ENCODE data around the gene AMER3. TPM values are rescaled to one million over a fixed set of nuclear protein-coding genes. Genes with fewer than 3 reads are reported as not detected.

AMER3 gene
- total RNA-seq, 1 experiment from 2014 or later = 0.79 TPM

DNA sequence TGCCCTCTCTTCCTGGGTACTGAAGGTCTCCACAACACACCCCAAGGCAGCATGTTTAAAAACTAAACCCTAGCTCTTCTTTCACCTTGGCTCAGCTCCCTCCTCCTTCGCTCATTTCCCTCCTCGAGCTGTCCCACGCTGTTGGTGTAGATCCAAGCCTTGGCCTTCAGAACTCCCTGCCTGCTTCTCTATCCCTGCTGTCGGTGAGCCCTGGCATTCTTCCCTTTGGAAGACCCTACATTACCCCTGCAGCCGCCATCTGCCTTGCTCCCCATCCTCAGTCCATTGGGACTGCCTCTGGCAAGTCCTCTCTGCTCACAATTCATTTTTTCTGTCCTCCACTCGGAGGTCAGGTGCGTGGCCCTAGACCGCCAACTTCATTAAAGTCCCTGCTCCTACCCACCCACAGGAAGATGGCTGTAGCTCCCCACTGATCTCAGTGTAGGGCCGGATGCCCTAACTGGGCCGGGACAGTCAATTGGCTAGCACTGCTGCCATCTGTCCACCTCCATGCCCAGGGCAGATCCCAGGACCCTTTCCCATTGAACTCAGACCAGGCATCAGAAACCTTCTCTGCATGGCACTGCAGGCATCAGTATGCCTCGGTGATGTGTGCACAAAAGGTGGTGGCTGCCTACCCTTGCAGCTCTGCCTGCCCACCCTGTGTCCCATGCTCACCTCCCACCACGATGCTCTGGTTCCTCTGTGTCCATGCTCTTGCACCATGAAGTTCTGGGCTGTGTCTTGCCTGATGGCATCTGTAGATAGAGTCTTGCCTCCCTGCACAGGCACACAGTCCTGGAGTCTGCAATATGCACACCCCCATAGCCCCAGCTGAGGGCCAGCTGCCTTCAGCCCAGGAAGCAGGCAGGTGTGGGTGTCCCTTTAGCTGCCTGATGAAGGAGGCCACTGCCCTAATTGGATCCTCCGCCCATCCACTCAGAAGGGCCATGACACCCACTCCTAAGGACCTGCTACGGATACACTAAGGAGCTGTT lies 5.7 kb downstream of the AMER3 start:
- no peaks in the 10 kb centered on the region for H3K4me1 ChIP-seq
- H3K9me3 ChIP-seq = no peaks in the 10 kb centered on the region
- H3K27me3 Mint-ChIP-seq (ENCODE audit: insufficient read depth, unreplicated experiment) = peaks cover 15% of the 10 kb centered on the region
- no peaks in the 10 kb centered on the region for H3K9me3 Mint-ChIP-seq (ENCODE audit: unreplicated experiment)
- no peaks in the 10 kb centered on the region for H3K4me1 Mint-ChIP-seq (ENCODE audit: low read depth, unreplicated experiment)
- H3K27me3 ChIP-seq (replicated peaks; ENCODE audit: control insufficient read depth, insufficient read depth, low read length) = no peaks in the 10 kb centered on the region
- CTCF ChIA-PET = interaction anchor here (0.5 kb wide), 1 partner anchor 43 kb away, joined by 3 read pairs; no protein-coding TSS in a partner anchor
- H3K36me3 Mint-ChIP-seq (ENCODE audit: insufficient read depth, unreplicated experiment) = no peaks in the 10 kb centered on the region
- no peaks in the 10 kb centered on the region for H3K36me3 ChIP-seq (ENCODE audit: control insufficient read depth, insufficient read depth, low read length)
- POLR2A ChIA-PET = no interaction called here
- no peak overlapping the region for H3K4me3 Mint-ChIP-seq (ENCODE audit: unreplicated experiment)
- DNase-seq = no peak
- TF ChIP-seq, protein P1, sequence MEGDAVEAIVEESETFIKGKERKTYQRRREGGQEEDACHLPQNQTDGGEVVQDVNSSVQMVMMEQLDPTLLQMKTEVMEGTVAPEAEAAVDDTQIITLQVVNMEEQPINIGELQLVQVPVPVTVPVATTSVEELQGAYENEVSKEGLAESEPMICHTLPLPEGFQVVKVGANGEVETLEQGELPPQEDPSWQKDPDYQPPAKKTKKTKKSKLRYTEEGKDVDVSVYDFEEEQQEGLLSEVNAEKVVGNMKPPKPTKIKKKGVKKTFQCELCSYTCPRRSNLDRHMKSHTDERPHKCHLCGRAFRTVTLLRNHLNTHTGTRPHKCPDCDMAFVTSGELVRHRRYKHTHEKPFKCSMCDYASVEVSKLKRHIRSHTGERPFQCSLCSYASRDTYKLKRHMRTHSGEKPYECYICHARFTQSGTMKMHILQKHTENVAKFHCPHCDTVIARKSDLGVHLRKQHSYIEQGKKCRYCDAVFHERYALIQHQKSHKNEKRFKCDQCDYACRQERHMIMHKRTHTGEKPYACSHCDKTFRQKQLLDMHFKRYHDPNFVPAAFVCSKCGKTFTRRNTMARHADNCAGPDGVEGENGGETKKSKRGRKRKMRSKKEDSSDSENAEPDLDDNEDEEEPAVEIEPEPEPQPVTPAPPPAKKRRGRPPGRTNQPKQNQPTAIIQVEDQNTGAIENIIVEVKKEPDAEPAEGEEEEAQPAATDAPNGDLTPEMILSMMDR (IDR thresholded peaks at IDR 0.05; ENCODE audit: insufficient read depth in 1 of 2, low read depth in 1 of 2, low read length in 1 of 2, severe bottlenecking in 1 of 2, unreplicated experiment in 1 of 2) = no peak
- no peak overlapping the region for H3K4me3 ChIP-seq (ENCODE audit: low read depth, low read length)
- intact Hi-C loops (cut with micrococcal nuclease; ENCODE audit: unreplicated experiment) = no loop called here
- no peak overlapping the region for H3K27ac Mint-ChIP-seq (ENCODE audit: unreplicated experiment)
- BruUV-seq (replicated peaks) = no TSS peak

DNA sequence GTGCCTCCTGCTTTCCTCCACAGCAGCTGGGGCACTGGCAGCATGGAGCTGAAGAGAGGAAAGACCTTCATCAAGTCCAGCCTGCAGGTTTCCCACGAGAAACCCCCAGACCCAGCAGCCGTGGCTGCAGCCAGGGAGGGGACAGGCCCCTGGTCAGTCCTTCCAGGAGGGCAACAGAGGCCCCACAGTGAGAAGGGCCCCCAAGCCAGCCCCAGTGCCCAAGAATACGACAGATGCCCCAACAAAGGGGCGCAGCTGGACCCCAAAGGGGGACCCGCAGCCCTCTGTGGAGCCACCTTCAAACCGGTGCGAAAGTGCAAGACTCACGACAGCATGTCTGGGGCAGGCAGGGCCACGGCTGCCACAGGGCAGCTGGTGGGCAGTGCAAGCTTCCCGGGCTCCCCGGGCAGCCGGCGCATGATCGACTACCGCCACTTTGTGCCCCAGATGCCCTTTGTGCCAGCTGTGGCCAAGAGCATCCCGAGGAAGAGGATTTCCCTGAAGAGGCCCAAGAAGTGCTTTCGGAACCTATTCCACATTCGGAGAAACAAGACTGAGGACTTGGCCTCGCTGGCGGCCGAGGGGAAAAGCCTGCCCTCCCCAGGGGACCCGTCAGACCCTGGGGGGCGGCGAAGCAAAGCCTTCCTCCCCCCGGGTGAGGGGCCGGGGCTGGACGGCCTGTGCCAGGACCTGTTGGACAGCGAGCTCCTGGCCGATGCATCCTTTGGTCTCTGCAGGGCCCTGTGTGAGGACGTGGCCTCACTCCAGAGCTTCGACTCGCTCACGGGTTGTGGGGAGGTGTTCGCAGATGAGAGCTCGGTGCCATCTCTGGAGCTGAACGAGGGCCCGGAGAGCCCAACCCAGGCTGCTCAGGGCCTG lies 6.9 kb downstream of the AMER3 start:
- Histone ChIP-seq H3K4me3 (ENCODE audit: low read depth, low read length) (no peak overlapping the region), H3K36me3 (ENCODE audit: control insufficient read depth, insufficient read depth, low read length) (no peaks in the 10 kb centered on the region), H3K4me1 (no peaks in the 10 kb centered on the region), H3K9me3 (no peaks in the 10 kb centered on the region), H3K27me3 (replicated peaks; ENCODE audit: control insufficient read depth, insufficient read depth, low read length) (no peaks in the 10 kb centered on the region)
- H3K27me3 Mint-ChIP-seq (ENCODE audit: insufficient read depth, unreplicated experiment) = peaks cover 14% of the 10 kb centered on the region
- no peak overlapping the region for H3K27ac Mint-ChIP-seq (ENCODE audit: unreplicated experiment)
- BruUV-seq (replicated peaks) = no TSS peak
- no peaks in the 10 kb centered on the region for H3K4me1 Mint-ChIP-seq (ENCODE audit: low read depth, unreplicated experiment)
- intact Hi-C loops (cut with micrococcal nuclease; ENCODE audit: unreplicated experiment) = no loop called here
- POLR2A ChIA-PET = no interaction called here
- CTCF ChIA-PET = interaction anchor here (0.5 kb wide), 1 partner anchor 9 kb away, joined by 5 read pairs; no protein-coding TSS in a partner anchor
- H3K4me3 Mint-ChIP-seq (ENCODE audit: unreplicated experiment) = no peak overlapping the region
- TF ChIP-seq, protein P1 (IDR thresholded peaks at IDR 0.05; ENCODE audit: insufficient read depth in 1 of 2, low read depth in 1 of 2, low read length in 1 of 2, severe bottlenecking in 1 of 2, unreplicated experiment in 1 of 2) = no peak
- no peaks in the 10 kb centered on the region for H3K9me3 Mint-ChIP-seq (ENCODE audit: unreplicated experiment)
- DNase-seq = no peak
- H3K36me3 Mint-ChIP-seq (ENCODE audit: insufficient read depth, unreplicated experiment) = no peaks in the 10 kb centered on the region

DNA sequence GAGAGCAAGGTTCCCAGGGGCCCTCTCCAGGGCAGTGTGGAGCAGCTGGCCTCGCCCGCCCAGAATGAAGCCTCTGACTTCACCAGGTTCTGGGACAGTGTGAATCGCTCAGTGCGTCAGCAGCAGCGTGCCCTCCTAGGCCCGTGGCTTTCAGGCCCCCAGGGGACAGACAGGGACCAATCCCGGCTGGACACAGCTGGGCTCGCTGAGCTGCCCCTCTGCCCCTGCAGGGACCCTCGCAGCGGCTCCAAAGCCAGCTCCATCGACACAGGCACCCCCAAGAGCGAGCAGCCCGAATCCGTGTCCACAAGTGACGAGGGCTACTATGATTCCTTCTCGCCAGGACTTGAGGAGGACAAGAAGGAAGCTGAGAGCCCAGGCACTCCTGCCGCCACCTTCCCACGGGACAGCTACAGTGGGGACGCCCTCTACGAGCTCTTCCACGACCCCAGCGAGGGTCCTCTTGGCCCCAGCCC lies 7.6 kb downstream of the AMER3 start:
- Mint-ChIP-seq H3K4me3 (ENCODE audit: unreplicated experiment) (no peak overlapping the region), H3K27ac (ENCODE audit: unreplicated experiment) (no peak overlapping the region), H3K9me3 (ENCODE audit: unreplicated experiment) (no peaks in the 10 kb centered on the region), H3K4me1 (ENCODE audit: low read depth, unreplicated experiment) (no peaks in the 10 kb centered on the region), H3K36me3 (ENCODE audit: insufficient read depth, unreplicated experiment) (no peaks in the 10 kb centered on the region), H3K27me3 (ENCODE audit: insufficient read depth, unreplicated experiment) (peaks cover 10% of the 10 kb centered on the region)
- Histone ChIP-seq H3K9me3 (no peaks in the 10 kb centered on the region), H3K27me3 (replicated peaks; ENCODE audit: control insufficient read depth, insufficient read depth, low read length) (no peaks in the 10 kb centered on the region), H3K4me1 (no peaks in the 10 kb centered on the region), H3K36me3 (ENCODE audit: control insufficient read depth, insufficient read depth, low read length) (no peaks in the 10 kb centered on the region), H3K4me3 (ENCODE audit: low read depth, low read length) (no peak overlapping the region)
- ChIA-PET POLR2A (no interaction called here), CTCF (interaction anchor here (0.5 kb wide), 1 partner anchor 9 kb away, joined by 5 read pairs; no protein-coding TSS in a partner anchor)
- DNase-seq = no peak
- intact Hi-C loops (cut with micrococcal nuclease; ENCODE audit: unreplicated experiment) = no loop called here
- BruUV-seq (replicated peaks) = no TSS peak
- TF ChIP-seq, protein P1 (IDR thresholded peaks at IDR 0.05; ENCODE audit: insufficient read depth in 1 of 2, low read depth in 1 of 2, low read length in 1 of 2, severe bottlenecking in 1 of 2, unreplicated experiment in 1 of 2) = no peak

Measured in Caco-2 (cell line).